Measurements from ENCODE around the gene WDFY4.

DNA sequence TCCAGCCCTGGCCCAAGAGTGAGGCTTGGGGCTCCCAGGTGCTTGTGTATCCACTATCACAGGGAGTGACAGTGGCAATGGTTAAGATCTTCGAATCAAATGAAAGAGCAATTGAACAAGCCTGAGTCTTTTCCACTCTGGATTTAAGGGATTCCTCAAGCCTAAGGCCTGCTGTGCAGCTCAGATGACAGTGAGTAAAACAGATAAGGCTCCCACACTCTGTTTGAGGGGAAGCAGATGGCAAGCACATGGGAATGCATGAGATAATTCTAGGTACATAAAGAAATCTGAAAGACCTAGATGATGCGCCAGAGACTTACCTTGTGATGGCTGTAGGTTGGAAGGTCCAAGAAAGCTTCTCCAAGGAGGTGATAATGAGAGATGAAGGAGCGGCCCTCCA is 159.9 kb downstream of the WDFY4 start:
- TF ChIP-seq ZC3H10 (CRISPR knock-in tag; IDR thresholded peaks at IDR 0.05): no peak
- TF ChIP-seq ZNF8 (CRISPR knock-in tag; IDR thresholded peaks at IDR 0.05): no peak
- TF ChIP-seq ZFP3 (CRISPR knock-in tag; IDR thresholded peaks at IDR 0.05): no peak
- TF ChIP-seq, protein P1, sequence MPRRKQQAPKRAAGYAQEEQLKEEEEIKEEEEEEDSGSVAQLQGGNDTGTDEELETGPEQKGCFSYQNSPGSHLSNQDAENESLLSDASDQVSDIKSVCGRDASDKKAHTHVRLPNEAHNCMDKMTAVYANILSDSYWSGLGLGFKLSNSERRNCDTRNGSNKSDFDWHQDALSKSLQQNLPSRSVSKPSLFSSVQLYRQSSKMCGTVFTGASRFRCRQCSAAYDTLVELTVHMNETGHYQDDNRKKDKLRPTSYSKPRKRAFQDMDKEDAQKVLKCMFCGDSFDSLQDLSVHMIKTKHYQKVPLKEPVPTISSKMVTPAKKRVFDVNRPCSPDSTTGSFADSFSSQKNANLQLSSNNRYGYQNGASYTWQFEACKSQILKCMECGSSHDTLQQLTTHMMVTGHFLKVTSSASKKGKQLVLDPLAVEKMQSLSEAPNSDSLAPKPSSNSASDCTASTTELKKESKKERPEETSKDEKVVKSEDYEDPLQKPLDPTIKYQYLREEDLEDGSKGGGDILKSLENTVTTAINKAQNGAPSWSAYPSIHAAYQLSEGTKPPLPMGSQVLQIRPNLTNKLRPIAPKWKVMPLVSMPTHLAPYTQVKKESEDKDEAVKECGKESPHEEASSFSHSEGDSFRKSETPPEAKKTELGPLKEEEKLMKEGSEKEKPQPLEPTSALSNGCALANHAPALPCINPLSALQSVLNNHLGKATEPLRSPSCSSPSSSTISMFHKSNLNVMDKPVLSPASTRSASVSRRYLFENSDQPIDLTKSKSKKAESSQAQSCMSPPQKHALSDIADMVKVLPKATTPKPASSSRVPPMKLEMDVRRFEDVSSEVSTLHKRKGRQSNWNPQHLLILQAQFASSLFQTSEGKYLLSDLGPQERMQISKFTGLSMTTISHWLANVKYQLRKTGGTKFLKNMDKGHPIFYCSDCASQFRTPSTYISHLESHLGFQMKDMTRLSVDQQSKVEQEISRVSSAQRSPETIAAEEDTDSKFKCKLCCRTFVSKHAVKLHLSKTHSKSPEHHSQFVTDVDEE (CRISPR knock-in tag; IDR thresholded peaks at IDR 0.05): no peak
- no peak for TF ChIP-seq ESRRG (CRISPR knock-in tag; IDR thresholded peaks at IDR 0.05)
- no peak for TF ChIP-seq ARNTL (CRISPR knock-in tag; IDR thresholded peaks at IDR 0.05; ENCODE audit: borderline replicate concordance, low read depth)
